Mucosa of descending colon (tissue), 3 donors: Measurements from ENCODE around the gene PXDN. TPM values are rescaled to one million over a fixed set of nuclear protein-coding genes. Genes with fewer than 3 reads are reported as not detected.

Experiments
- ATAC-seq: fragments of 200-7000 bp; cut with Tn5 transposase; one replicate; pipeline ENCODE4 v1.9.1; 2020; ENCODE audit warnings: mild to moderate bottlenecking, moderate library complexity
- DNase-seq, 3 donors: peaks; one replicate each; pipeline ENCODE4 v3.0.0-alpha.2; 2020
- H3K36me3 ChIP-seq: fragments of 200-600 bp; one replicate; pipeline ENCODE4 v1.8.0; 2021; ENCODE audit warnings: low read depth, mild to moderate bottlenecking
- H3K4me1 ChIP-seq: fragments of 200-600 bp; one replicate; pipeline ENCODE4 v1.8.0; 2021; ENCODE audit warnings: low read depth, mild to moderate bottlenecking
- H3K4me3 ChIP-seq: fragments of 200-600 bp; one replicate; pipeline ENCODE4 v1.8.0; 2021; ENCODE audit warnings: mild to moderate bottlenecking
- H3K9me3 ChIP-seq: fragments of 200-600 bp; one replicate; pipeline ENCODE4 v1.8.0; 2021; ENCODE audit warnings: mild to moderate bottlenecking
- intact Hi-C, 2 donors: fragments of 100-400 bp; cut with DNase I in 1 of 2; cut with micrococcal nuclease in 1 of 2; formaldehyde crosslinking; loops; one replicate each; pipeline versions ENCODE4 v1.11.0 to v1.11.1; 2022; cut with DNase I, micrococcal nuclease
- total RNA-seq, 3 donors: library from RNA; stranded (reverse); fragmentation: NEBNext Ultra II Directional in 2 of 3; extraction: Animal tissue kit (Norgen Biotek cat#: 25700) in 2 of 3; gene quantifications; one replicate each; pipeline versions ENCODE4 v1.2.1 to v1.2.4, GENCODE V29; 2021 to 2023
- TF ChIP-seq, protein P1 (sequence below): fragments of 200-600 bp; IDR thresholded peaks from one replicate; pipeline ENCODE4 v1.8.0; 2022; ENCODE audit warnings: antibody characterized with exemption, mild to moderate bottlenecking
- donor health status: DM: no; HTN: no; CAD: no; lungs with moderate emphysema.
- donor health status: DM: no; HTN: no; CAD: no.
- donor health status: DM: no; HTN: yes; CAD: no.

PXDN gene
- total RNA-seq, 3 donors from 2014 or later: 9.3 to 52.4 (median 11.9) TPM

GRCh38 chr2:1617425-1618021 is 126.8 kb downstream of the PXDN start:
- Histone ChIP-seq H3K36me3 (no peaks in the 10 kb centered on the region), H3K9me3 (no peaks in the 10 kb centered on the region), H3K4me3 (no peak overlapping the region), H3K4me1 (peaks cover 14% of the 10 kb centered on the region)
- peak; percentile 80 for ATAC-seq
- intact Hi-C loops: no loop called here
- peak in 2 of 3 donors; percentile 53 to 63 for DNase-seq
- TF ChIP-seq, protein P1, sequence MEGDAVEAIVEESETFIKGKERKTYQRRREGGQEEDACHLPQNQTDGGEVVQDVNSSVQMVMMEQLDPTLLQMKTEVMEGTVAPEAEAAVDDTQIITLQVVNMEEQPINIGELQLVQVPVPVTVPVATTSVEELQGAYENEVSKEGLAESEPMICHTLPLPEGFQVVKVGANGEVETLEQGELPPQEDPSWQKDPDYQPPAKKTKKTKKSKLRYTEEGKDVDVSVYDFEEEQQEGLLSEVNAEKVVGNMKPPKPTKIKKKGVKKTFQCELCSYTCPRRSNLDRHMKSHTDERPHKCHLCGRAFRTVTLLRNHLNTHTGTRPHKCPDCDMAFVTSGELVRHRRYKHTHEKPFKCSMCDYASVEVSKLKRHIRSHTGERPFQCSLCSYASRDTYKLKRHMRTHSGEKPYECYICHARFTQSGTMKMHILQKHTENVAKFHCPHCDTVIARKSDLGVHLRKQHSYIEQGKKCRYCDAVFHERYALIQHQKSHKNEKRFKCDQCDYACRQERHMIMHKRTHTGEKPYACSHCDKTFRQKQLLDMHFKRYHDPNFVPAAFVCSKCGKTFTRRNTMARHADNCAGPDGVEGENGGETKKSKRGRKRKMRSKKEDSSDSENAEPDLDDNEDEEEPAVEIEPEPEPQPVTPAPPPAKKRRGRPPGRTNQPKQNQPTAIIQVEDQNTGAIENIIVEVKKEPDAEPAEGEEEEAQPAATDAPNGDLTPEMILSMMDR: no peak

- ATAC-seq (no peak), DNase-seq (no peak)
- TF ChIP-seq, protein P1: no peak
- H3K9me3 ChIP-seq: no peaks in the 10 kb centered on the region
- H3K4me1 ChIP-seq: peaks cover 14% of the 10 kb centered on the region
- intact Hi-C loops: no loop called here
- no peak overlapping the region for H3K4me3 ChIP-seq
- H3K36me3 ChIP-seq: no peaks in the 10 kb centered on the region
Measured at GRCh38 chr2:1614564-1614963, 129.8 kb downstream of the PXDN start.

- no peaks in the 10 kb centered on the region for H3K36me3 ChIP-seq
- H3K9me3 ChIP-seq: no peaks in the 10 kb centered on the region
- intact Hi-C loops: no loop called here
- TF ChIP-seq, protein P1: no peak
- H3K4me3 ChIP-seq: no peak overlapping the region
- H3K4me1 ChIP-seq: peaks cover 14% of the 10 kb centered on the region
- DNase-seq (no peak), ATAC-seq (no peak)
Measured at GRCh38 chr2:1613731-1614354, 130.5 kb downstream of the PXDN start.

DNA sequence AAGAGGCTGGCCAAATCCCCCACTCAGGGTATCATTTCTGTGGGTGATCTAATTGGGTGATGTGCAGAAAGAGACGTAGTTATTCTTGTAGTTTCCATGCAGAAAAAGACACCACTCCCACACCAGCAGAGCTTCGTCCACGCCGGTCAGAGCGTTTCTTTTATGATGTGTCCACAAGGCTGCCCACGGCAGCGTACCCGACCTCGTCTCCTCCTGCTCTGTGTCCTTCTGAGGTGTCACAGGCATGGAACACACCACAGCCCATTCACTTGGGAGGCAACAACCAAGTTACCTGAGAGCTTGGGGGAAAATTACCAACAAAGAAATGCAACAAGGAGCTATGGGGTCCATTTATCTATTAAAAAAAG is 131.3 kb downstream of the PXDN start:
- Histone ChIP-seq H3K4me1 (peaks cover 10% of the 10 kb centered on the region), H3K9me3 (no peaks in the 10 kb centered on the region), H3K4me3 (no peak overlapping the region), H3K36me3 (no peaks in the 10 kb centered on the region)
- intact Hi-C loops: no loop called here
- ATAC-seq: no peak
- DNase-seq: no peak
- TF ChIP-seq, protein P1: no peak

DNA sequence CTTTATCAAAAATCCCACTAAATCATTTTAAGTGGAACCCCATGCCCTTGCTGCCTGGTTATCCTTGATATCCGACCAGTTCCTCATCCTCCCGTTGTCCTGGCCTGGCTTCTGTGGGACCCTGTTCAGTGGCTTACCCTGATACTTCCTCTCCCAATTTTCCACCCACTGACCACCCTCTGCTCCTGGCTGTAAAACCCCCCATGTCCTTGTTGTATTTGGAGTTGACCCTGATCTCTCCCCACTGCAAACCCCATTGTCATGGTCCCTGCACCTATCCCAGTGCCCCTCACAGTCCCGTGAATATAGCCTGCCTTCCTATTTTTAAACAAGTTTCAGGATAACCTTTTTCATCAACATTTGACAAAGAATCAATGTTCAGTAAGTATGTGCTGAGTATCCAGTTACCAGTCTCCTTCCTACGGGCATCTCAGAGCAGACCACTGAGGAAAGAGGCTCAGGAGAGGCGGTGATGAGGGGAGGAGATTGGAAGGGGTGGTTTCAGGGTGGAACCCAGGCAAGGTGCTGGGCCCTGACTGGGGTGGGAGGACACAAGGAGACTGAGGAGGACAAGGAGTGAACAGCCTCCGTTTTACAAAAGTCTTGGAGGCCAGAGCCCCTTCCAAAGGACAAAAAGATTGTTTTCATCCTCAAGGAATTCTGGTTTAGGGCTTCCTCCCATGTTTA is 131.8 kb downstream of the PXDN start:
- TF ChIP-seq, protein P1: no peak
- Histone ChIP-seq H3K9me3 (no peaks in the 10 kb centered on the region), H3K36me3 (no peaks in the 10 kb centered on the region), H3K4me1 (peaks cover 5% of the 10 kb centered on the region), H3K4me3 (no peak overlapping the region)
- intact Hi-C loops: no loop called here
- DNase-seq (no peak), ATAC-seq (no peak)
